Endothelial cell of umbilical vein (primary cell): ENCODE results near the gene CEP104.

ENCODE experiments used
- CTCF ChIP-seq, 2 donors: IDR thresholded peaks; 1 replicate in 1 of 2; 2 replicates in 1 of 2; pipeline ENCODE4 v1.5.1; 2011; ENCODE audit warnings: low read length in 2 of 2, mild to moderate bottlenecking in 2 of 2, moderate library complexity in 2 of 2, control low read depth in 1 of 2, inconsistent platforms in 1 of 2, low read depth in 1 of 2; ENCODE audit not compliant: insufficient read depth in 1 of 2; ENCODE audit errors: extremely low read depth in 1 of 2
- POLR2A ChIP-seq: IDR thresholded peaks from 2 replicates; pipeline ENCODE4 v1.6.1; 2012; ENCODE audit warnings: low read depth, mild to moderate bottlenecking, control low read depth, low read length

DNA sequence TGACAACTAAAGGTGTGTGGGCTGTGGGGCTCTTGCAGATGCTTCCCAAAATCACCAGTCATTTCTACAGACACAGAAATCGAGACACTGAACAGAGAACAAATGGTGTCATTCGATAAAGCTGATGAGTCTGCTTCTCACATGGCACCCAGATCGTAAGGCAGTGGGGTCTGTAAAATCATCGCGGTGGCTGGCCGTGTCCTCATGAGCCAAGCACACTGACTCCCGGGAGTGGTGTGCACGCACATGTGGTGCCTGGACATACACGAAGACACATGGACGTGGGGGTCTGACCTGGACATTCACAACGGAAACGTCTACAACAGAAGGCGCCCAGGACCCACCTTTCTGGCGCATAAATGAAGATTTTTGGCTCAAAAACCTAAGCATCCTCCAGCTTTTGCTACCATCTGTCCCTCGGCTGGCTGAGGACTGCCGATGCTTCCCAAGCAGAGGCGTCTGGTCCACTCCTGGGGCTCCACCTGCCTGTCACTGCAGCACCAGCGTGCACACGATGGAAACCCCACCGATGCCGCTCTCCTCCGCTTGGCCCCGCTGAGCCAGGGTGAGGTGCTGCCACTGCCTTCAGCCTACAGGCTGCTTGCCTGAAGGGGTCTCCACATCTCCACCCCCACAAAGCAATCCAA, 77.6 kb downstream of the CEP104 start:
- no peak for TF ChIP-seq POLR2A
- TF ChIP-seq CTCF (IDR thresholded peaks at IDR 0.05; ENCODE audit: extremely low read depth in 1 of 2, insufficient read depth in 1 of 2, low read depth in 1 of 2, low read length in 2 of 2): no peak
